Renal cortical epithelial cell (primary cell): ENCODE data around the gene GPR63. TPM values are rescaled to one million over a fixed set of nuclear protein-coding genes. Genes with fewer than 3 reads are reported as not detected.
"Not testable (repeated sequence)": the region's sequence is repeated elsewhere in the genome, so short reads cannot be mapped to it uniquely, and the experiment has no call there.

Experiments
- DNase-seq: peaks from one replicate; pipeline ENCODE4 v3.0.0-alpha.2; 2011; ENCODE audit warnings: low read depth
- total RNA-seq: library from RNA; depleted of rRNA; stranded (reverse); fragments of >200 nt; gene quantifications from 2 replicates; pipeline ENCODE4 v1.2.3, GENCODE V29; 2014

The GPR63 gene, protein sequence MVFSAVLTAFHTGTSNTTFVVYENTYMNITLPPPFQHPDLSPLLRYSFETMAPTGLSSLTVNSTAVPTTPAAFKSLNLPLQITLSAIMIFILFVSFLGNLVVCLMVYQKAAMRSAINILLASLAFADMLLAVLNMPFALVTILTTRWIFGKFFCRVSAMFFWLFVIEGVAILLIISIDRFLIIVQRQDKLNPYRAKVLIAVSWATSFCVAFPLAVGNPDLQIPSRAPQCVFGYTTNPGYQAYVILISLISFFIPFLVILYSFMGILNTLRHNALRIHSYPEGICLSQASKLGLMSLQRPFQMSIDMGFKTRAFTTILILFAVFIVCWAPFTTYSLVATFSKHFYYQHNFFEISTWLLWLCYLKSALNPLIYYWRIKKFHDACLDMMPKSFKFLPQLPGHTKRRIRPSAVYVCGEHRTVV
- total RNA-seq: 1.2 and 1.9 TPM in 2 replicates

DNA sequence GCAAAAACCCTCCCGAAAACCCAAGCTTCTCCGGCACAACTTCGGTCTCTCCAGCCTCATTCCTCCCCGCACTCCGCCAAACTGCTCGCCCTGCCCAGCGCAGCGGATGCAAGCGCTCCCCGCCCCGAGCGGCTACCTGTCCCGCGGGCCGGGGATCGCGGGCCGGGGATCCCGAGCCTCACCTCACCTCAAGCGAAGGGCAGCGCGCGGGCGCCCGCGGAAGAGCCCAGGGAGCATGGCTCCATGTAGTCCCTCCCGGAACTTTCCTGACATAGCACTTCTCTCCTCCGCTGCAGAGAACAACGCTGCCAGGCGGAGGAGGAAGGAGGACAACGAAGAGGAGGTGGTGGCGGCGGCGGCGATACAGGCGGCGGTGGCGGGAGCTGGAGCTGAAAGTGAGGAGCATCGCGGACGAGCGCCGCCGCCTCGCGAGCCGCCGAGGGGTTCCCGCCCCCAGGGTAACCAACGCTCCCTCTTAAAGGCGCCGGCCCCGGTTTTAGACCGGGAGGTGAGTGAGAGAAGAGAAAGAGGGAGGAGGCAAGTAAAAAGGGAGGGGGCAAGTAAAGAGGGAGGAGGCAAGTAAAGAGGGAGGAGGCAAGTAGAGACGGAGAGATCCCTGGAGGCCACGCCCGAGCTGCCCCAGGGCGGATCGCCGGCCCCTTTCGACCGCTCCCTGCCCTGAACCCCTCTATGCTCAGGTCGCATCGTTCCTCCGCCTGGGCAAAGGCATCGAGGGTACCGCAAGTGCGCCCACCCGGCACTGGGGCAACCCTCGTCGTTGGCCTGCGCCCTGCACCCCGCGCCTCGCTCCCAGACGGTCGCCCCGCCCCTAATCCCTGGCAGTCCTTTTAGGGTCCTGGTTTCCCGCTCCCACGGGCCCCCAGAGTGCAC, at the start of gene GPR63:
TSS of gene GPR63 (minus strand) at position 397 of the 891 bp plus-strand sequence. CDS start 37,746 bp downstream, outside the sequence.
- DNase-seq: peak; percentile 54

DNA sequence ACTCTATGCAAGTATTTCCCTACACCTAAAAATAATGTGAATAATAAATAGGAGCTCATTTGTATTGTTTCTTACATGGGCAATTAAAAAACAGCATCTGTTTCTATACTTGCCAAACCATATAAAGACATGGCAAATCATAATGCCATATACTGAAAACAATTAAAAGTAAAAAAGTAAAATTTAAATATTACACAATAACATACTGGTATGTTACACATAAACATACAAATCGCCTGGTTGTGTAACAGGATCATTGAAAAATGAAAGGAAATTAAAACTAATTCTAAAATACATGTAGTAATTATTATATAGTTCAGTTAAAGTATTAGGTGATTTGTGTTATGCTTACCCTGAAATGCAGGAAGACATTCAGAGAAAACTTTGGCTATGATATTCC, 49.2 kb upstream of the GPR63 start:
- DNase-seq: no peak

DNA sequence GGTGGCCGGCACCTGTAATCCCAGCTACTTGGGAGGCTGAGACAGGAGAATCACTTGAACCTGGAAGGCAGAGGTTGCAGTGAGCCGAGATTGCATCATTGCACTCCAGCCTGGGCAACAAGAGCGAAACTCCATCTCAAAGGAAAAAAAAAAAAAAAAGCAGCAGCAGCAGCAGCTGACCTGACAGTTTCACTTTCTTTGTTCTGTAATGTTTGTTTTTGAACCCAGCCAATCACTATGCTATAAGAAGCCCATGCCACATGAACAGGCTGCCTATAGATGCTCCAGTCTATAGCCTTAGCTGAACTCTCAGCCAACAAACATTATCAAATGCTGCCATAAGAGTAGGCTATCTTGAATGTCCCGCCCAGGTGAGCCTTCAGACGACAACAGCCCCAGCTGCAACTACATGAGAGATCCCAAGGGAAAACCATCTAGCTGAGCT, 47.9 kb upstream of the GPR63 start:
- not testable (repeated sequence) for DNase-seq

DNA sequence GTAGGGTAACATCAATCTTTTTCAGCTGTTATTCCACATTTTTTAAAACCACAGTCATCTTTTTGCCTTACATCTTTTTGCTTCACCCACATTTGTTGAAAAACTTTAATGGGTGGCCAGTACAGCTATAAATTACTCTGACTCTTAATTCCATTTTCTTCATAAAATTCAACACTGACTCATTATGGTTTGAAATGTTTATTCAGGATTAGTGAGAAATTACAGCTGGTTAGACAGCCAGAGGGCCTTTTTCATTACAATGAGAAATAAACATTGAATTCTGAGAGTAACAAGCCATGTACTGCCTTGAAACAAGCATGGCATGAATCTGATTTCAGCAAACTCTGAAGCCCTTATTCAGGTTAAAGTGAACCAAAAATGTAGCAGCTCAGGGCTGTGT, 40.9 kb upstream of the GPR63 start:
- DNase-seq: peak; percentile 11

DNA sequence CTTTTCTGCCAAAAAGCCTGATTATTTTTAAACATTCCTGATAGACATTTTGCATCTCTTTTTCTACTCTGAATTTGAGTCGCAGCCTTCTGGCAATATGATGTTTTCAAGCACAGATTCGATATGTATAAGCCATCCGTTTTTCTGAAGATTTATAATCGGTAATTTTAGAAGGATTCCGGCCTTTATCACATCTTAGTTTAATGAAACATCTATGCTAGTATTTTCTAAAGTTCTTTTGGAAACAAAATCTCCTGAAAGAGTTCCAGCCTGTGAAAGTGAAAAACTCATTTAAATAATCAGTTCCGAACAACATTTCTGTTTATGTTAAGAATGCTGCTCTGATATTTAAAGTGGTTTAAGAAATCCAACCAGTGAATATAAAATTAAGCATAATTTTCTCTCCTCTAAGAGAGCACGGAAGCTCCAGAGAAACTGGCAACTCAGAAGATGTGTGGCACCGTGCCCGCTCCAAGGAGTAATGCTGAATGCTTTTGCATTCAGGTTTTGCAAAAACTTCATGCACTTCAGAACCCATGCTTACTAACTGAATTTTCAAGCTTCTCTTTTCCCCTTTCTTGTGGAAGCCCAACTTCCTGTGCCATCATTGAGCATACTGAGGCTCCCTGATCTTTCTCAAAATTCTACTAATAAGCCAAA, 39.7 kb upstream of the GPR63 start:
- no peak for DNase-seq

DNA sequence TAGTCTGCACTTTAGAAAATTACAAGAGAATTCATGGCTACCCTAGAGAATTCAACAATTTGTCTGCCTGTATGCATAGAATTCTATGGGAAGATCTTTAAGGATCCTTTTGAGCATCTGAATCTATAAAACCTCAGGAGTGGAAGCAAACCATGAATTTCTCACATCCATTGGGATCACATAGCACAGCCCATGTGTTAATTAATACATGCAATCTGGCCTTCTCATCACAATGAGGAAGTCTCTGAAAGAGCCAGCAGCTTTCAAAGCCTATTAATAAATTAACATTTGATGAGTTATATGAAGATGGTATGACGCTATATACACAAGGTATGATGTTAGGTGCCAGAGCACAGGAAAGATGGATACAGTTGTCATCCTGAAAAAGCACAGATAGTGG, 35.7 kb upstream of the GPR63 start:
- no peak for DNase-seq

DNA sequence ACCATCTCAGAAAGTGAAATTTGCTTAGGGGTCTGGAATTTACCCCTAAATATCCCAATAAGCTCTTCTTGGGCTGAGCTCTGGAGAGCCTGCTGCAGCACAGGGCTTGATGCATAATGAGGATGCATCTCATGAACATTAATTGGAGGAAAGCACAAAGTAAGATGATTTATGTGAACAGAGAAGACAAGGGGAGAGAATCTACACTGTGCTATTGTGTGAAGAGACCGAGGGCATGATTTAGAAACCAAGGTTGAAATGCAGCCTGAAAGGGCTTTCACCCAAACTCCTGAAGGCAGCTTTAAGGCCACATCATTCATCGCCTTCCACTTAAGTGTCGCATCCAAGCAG, 27.8 kb upstream of the GPR63 start:
- no peak for DNase-seq

DNA sequence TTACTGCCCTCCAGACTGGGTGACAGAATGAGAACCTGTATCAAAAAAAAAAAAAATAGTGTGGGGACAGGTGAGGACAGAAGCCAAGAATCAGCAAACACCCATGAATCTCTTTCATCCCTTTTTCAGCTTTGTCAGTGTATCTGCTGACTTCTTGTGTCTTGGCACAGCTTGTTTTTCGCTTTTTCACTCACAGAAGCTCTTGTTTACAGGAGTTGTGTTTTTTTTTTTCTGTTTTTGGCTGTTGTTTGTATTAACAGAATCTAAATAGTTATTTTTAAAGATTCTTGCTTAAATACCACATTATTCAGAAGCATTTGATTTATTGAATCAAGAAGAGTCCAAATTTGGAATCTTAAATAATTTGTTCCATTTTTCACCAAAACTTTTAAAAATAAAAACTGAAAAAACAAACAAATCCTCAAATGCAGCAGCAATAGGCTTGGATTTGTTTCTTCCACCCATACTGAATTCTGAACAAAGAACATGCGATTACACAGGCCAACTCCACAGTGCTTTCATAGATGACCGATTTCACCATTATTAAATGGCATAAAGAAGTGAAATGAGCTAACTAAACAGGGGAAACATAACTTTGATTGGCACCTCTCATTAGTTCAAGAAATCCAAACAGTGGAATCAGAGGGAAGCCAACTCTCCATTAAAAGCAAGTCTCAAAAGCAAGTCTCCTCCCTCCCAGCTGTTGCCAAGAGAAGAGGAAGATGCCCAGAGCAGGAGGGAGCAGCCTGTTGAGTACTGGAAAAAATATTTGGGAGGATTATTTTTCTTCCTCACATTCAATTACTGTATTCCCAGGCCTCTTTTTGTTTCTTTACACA, 27.2 kb upstream of the GPR63 start:
- DNase-seq: no peak

DNA sequence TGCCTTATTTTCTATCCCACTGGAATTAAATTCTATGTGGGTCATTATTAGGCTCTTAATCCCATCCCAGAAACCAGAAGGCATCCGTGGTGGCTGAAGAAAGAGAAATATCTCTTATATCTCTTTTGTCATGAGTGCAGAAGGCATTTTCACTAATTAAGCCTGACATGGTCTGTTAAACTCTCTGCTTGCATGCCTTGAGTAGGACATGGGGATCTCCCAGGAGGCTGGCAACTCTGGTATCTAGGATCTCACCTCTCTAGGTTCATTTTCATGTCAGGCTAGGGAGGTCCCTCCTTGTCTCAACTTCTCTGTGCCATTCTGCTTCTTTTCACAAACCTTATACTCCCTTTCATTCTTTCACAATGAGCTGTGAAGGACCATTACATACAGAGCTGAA, 25.3 kb upstream of the GPR63 start:
- peak; percentile 7 for DNase-seq

DNA sequence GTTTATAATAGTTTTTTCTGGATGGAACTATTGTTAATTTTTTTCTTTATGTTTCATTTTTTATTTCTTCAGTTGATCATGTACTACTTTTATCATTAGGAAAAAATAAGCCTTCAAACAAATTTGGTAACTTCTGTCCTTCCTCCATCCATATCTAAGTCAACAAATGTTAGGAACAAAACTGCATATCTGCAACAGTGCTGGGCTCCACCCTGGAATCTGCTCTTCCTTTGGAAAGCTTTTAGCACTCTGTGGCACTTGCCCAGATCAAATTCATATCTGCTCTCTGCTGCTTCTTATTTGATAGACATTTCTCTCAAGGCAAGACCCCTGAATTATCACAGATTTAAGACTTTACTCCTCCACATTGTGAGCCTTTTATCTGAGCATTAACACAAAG, 24.3 kb upstream of the GPR63 start:
- DNase-seq: no peak

DNA sequence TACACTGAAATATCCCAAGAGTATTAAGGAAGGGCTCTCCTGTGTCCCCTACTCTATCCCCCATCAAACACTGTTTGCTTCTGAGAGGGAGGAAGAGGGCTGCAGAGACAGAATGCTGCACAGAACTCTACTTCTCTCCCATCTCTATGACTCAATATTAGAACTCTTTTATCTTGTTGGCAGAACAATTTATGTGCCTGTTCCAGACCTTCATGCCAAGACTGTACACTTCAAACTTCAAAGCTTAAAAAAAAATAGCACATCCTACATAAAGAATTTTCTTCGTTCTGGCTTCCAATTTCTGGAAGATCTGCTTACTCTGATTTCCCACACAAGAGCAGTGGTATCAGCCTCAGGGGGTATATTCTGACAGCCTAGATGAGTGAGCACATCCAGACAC, 19.6 kb upstream of the GPR63 start:
- no peak for DNase-seq

DNA sequence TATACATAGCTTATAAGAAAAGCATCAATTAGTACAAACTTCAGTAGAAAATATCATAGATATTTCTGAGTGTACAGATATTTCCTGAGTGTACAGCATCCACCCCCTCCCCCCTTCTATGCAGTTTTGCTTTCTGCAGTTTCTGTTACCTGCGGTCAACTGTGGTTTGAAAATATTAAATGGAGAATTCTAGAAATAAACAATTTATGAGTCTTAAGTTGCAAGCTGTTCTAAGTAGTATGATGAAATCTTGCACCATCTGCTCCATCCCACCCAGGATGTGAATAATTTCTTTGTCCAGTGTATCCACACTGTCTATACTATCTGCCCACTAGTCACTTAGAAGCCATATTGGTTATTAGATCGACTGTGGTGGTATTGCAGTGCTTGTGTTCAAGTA, 15.8 kb upstream of the GPR63 start:
- DNase-seq: no peak

DNA sequence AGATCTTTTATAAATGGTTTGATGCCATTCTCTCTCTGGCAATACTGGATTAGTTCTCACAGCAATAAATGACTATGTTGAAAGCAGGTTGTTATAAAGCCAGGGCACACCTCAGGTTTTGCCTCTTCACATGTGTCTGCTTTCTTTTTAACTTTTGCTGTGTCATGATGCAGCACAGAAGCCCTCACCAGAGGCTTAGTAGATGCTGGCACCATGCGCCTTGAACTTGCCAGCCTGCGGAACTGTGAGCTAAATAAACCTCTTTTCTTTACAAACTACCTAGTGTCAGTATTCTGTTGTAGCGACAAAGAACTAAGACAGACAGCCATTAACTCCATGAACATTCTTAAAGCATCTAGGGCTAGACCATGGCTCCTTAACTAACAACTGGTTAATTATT, 15.3 kb upstream of the GPR63 start:
- no peak for DNase-seq

DNA sequence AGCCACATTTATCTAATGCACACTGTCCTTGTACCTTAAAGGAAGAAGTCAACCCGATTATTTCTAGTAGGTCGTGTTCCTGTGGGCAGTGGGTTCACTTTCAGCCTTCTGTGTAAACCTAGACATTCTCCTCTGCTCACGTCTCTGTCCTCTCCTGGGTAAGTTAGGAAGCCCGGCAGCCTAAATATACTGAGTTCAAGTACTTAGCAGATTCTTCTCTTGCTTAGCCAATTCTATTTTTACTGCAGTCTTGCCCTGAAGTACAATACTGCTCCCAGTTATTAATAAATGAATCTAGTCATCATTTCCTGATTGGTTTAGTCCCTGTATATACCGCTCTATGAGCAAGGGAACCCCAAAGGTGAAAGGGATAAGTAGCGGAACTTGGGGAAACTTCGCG, 14.6 kb upstream of the GPR63 start:
- no peak for DNase-seq

DNA sequence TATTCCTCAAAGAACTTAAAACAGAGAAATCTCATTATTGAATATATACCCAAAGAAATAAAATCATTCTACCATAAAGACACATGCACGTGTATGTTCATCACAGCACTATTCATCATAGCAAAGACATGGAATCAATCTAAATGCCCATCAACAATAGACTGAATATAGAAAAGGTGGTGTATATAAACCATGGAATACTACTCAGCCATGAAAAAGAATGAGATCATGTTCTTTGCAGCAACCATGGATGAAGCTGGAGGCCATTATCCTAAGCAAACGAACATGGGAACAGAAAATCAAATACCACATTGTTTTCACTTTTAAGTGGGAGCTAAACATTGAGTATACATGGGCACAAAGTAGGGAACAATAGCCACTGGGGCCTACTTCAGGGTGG, 12.3 kb upstream of the GPR63 start:
- no peak for DNase-seq

DNA sequence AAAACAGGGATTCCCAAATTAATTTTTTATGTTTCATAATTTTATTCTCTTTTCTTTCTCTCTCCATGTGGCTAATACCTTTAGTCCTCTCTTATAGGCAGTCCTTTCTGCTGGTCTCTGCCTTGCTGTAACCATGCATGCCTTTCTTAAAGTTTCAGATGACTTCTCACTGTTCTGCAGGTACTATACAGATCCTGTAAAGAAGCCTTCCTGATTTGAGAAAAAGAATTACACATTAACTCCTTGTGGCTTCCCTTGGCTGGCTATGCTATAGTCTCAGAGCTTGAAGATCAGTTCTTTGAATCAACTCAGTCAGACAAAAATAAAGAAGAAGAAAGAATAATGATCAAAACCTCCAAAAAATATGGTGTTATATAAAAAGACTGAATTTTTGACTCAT, 7.3 kb upstream of the GPR63 start:
- DNase-seq: no peak

DNA sequence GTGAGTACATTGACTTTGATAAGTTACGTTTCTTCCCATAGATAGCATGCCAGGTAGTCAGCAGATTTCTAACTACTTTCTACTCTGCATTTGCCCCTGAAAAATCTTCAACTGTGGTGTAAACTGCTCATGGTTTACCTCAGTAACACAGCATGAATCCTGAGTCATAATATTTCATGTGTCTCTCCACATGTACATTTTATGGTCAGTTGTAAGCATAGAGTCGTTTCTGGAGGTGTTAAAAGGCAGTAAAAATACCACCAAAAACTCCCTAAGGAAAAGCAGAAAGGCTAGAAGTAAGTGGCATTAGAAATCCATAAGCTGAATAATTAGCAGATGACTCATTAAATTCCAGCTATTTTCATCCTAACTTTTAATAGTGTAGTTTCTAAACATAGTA, 4.1 kb upstream of the GPR63 start:
- DNase-seq: peak; percentile 29

DNA sequence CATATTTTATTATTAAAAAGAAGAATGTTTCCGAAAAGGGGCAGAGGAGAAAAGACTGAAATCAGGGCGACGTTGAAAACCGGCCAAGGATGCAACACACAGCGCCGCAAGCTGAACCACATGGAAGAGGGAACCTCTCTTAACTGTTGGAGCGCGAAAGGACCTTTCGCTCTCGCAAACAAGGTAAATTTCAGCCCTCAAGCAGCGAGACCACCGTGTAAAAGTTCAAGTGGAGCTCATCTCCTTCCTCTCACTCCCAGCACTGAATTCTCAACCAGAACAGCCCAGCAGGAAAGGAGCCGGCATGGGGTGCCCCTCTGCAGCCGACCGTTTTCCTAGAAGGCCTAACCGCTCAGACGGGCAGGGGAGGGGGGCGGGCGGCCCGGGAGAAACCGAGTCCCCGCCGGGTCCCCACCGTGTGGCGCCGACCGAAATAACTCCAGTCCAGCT, 621 bp downstream of the GPR63 start:
- no peak for DNase-seq

DNA sequence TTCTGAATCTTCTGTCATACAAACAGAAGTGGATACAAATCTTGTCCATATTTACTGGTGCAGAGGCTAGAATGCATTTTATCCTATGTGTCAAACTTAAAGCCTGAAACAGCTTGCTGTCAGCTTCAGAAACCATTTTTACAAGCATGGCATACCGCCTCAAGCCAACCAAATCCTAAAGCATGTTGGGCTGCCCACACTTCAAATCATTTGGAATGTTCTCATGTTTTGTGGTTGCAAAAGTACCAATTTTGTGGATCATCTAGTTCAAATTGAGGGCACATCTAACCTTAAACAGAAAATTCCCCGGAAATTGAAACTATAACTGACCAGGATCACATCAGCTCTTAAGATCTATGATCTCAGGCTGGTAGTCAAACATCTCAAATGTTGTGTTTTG, 3.2 kb downstream of the GPR63 start:
- no peak for DNase-seq

DNA sequence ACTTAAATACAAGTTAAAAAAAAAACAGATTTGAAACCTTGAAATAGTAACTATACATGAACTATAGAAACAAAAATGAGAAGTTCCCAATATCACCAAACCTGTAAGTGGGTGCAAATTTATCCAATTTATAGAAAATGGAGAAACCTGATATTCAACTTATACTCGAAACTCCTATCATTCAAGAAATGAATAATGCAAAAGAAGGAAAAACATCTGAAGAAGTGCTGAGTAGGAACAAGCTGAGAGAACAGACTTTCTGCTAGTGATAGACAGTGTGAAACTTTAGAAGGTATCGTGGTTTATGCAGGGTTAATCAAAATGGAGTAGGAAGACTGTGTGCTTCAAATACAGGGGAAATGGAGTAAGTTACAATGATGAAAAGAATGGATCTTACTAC, 4.5 kb downstream of the GPR63 start:
- no peak for DNase-seq

DNA sequence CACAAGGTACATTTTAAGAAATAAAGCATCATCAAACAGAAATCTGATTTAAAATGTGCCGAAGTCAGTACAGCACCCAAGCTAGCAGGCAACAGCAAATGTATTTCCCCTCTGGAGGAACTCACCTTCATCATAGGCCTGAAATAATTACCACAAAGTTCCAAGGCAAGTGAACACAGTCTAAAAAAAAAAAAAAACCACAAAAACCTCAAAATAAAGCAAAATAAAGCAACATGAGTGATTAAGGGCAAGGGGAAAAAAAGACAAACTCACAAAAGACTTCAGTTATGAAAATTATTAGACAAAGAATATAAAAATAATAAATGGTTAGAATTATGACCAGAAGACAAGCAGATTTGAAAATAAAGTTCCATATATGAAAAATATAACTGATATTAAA, 10.4 kb downstream of the GPR63 start:
- DNase-seq: no peak

DNA sequence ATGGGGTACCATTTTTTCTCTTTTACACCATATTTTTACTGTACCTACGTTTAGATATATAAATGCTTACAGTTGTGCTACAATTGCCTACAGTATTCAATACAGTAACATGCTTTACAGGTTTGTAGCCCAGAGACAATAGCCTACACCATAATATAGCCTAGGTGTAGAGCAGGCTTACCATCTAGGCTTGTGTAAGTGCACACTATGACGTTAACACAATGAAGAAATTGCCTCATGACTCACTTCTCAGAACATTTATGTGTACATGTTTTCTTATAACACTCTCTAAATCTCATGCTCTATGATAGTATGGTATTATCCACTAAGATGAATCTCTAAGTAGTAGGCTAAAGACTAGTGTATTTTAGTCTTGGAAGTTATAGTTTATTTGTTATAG, 13.5 kb downstream of the GPR63 start:
- DNase-seq: no peak
